ENCODE measurements around the gene DNAH11. TPM values are rescaled to one million over a fixed set of nuclear protein-coding genes. Genes with fewer than 3 reads are reported as not detected.
"Not testable (repeated sequence)": the region's sequence is repeated elsewhere in the genome, so short reads cannot be mapped to it uniquely, and the experiment has no call there.

Gene DNAH11
- total RNA-seq, 1 donor from 2014 or later: under 0.01 TPM

DNA sequence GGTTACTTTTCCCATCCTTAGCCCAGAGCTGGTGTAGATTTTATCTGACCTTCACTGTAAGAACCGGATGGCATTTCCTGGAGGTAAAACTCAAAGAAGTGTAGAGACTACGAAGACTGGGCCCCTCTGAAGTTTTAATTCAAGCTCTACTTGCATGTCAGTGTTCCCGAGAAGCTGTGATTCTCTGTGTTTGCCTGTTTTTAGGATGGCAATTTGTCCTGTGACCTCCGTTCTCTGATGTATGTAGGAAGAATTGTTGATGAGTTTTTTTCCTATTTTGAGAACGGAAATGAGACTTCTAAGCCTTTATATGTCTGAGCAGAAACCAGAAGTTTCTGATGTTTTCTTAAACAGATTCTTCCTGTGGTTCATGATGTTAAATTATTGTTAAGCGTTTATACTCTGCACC, 308.7 kb downstream of the DNAH11 start:
- no peak overlapping the region for H3K4me3 ChIP-seq (ENCODE audit: low read length in 3 of 3)
- no peaks in the 10 kb centered on the region for H3K36me3 ChIP-seq (ENCODE audit: control insufficient read depth in 3 of 3, insufficient read depth in 3 of 3, low read length in 3 of 3)
- no peaks in the 10 kb centered on the region for H3K4me1 ChIP-seq (ENCODE audit: control insufficient read depth in 3 of 3, insufficient read depth in 3 of 3, low read length in 3 of 3)
- no peaks in the 10 kb centered on the region for H3K9me3 ChIP-seq (ENCODE audit: control insufficient read depth in 3 of 3, low read length in 3 of 3)
- H3K27me3 ChIP-seq (ENCODE audit: control insufficient read depth in 3 of 3, insufficient read depth in 3 of 3, low read length in 3 of 3): no peaks in the 10 kb centered on the region
- H3K9ac ChIP-seq (ENCODE audit: low read depth in 1 of 3, low read length in 3 of 3): no peak overlapping the region
- no peak overlapping the region for H3K27ac ChIP-seq (ENCODE audit: low read depth, low read length)

DNA sequence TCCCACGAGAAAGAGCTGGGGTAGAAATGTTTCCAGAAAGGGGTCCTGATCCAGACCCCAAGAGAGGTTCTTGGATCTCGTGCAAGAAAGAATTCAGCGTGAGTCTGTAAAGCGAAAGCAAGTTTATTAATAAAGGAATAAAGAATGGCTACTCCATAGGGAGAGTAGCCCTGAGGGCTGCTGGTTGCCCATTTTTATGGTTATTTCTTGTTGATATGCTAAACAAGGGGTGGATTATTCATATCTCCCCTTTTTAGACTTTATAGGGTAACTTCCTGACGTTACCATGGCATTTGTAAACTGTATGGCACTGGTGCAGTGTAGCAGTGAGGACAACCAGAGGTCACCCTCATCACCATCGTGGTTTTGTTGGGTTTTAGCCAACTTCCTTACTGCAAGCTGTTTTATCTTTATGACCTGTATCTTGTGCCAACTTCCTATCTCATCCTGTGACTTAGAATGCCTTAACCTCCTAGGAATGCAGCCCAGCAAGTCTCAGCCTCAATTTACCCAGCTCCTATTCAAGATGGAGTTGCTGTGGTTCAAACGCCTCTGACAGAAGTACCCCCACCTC, 322.9 kb downstream of the DNAH11 start:
- H3K9me3 ChIP-seq (ENCODE audit: control insufficient read depth in 3 of 3, low read length in 3 of 3); H3K9ac ChIP-seq (ENCODE audit: low read depth in 1 of 3, low read length in 3 of 3); H3K4me1 ChIP-seq (ENCODE audit: control insufficient read depth in 3 of 3, insufficient read depth in 3 of 3, low read length in 3 of 3); H3K27me3 ChIP-seq (ENCODE audit: control insufficient read depth in 3 of 3, insufficient read depth in 3 of 3, low read length in 3 of 3); H3K27ac ChIP-seq (ENCODE audit: low read depth, low read length); H3K4me3 ChIP-seq (ENCODE audit: low read length in 3 of 3); H3K36me3 ChIP-seq (ENCODE audit: control insufficient read depth in 3 of 3, insufficient read depth in 3 of 3, low read length in 3 of 3): not testable (repeated sequence)

DNA sequence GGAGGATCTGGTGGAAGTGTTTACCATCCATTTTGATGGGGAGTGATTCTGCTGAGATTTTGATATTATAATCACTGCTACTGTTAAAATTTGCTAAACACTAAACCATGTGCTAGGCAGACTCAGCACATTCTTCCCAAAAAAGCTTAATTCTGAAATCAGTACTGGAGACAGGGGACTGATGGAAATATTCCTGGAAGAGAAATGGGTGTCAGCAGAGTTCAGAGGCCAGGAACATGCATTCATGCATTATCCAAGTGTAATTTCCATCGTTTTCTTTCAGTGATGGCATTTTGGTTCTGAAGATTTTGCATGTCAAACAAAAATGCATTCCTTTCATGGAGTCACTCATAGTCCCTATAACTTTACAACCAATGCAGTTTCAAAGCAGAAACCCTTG, 323.9 kb downstream of the DNAH11 start:
- H3K27me3 ChIP-seq (ENCODE audit: control insufficient read depth in 3 of 3, insufficient read depth in 3 of 3, low read length in 3 of 3): no peaks in the 10 kb centered on the region
- no peak overlapping the region for H3K4me3 ChIP-seq (ENCODE audit: low read length in 3 of 3)
- H3K4me1 ChIP-seq (ENCODE audit: control insufficient read depth in 3 of 3, insufficient read depth in 3 of 3, low read length in 3 of 3): no peaks in the 10 kb centered on the region

DNA sequence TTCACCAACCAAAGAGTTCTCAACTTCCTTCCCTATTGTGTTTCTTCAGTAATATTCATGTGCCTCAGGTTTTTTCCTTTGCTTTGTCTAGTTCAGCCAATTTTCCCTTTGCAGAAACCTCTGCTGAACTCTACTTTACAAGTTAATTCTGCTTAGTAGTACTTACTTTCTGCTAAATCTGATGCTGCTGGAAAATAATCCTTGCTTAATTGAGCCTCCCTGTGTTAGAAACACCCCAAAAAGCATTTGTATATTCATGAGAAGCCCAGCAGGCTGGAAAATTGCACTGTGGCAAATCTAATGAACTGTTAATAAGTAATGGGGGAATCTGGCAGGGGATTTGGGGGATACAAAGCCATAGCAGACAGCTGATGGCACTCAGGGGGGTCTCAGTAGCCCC, 324.4 kb downstream of the DNAH11 start:
- Histone ChIP-seq H3K27me3 (ENCODE audit: control insufficient read depth in 3 of 3, insufficient read depth in 3 of 3, low read length in 3 of 3) (no peaks in the 10 kb centered on the region), H3K4me3 (ENCODE audit: low read length in 3 of 3) (no peak overlapping the region), H3K27ac (ENCODE audit: low read depth, low read length) (no peak overlapping the region), H3K36me3 (ENCODE audit: control insufficient read depth in 3 of 3, insufficient read depth in 3 of 3, low read length in 3 of 3) (no peaks in the 10 kb centered on the region), H3K9me3 (ENCODE audit: control insufficient read depth in 3 of 3, low read length in 3 of 3) (no peaks in the 10 kb centered on the region), H3K4me1 (ENCODE audit: control insufficient read depth in 3 of 3, insufficient read depth in 3 of 3, low read length in 3 of 3) (no peaks in the 10 kb centered on the region), H3K9ac (ENCODE audit: low read depth in 1 of 3, low read length in 3 of 3) (no peak overlapping the region)

More for the DNA sequence above, 323.9 kb downstream of the DNAH11 start:
- H3K9me3 ChIP-seq (ENCODE audit: control insufficient read depth in 3 of 3, low read length in 3 of 3): no peaks in the 10 kb centered on the region
- no peak overlapping the region for H3K9ac ChIP-seq (ENCODE audit: low read depth in 1 of 3, low read length in 3 of 3)
- no peak overlapping the region for H3K27ac ChIP-seq (ENCODE audit: low read depth, low read length)
- H3K36me3 ChIP-seq (ENCODE audit: control insufficient read depth in 3 of 3, insufficient read depth in 3 of 3, low read length in 3 of 3): no peaks in the 10 kb centered on the region

DNA sequence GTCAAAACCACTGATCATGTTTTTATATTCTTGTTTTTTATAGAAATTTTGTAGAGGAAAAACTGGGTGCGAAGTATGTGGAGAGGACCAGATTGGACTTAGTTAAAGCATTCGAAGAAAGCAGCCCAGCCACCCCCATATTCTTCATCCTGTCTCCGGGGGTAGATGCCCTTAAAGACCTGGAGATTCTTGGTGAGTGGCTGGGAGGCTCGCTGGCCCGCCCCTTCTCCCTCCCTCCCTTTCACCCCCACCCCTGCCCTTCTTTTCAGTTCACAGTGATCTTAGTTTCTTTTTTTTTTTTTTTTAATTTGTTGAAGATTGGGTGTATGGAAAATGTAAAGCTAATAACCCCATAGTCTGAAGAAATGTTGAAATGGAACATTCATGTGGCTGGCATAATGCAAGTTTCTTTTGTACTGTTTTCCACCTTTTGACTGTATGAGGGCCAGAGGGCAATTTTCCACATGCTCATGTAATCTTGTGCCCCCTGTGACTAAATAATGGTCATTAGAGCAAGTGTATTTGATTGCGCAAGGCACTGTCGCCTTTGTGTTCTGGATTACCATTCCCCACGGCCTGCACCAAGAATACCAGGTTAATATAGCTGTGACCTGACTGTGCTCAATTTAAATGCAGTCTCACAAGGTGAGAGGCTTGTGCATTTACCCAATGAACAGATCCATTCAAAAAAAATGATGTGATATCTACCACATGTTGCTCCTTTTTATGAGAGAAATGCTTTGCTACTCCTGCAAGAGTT, 325.2 kb downstream of the DNAH11 start:
- Histone ChIP-seq H3K9me3 (ENCODE audit: control insufficient read depth in 3 of 3, low read length in 3 of 3) (no peaks in the 10 kb centered on the region), H3K9ac (ENCODE audit: low read depth in 1 of 3, low read length in 3 of 3) (no peak overlapping the region), H3K36me3 (ENCODE audit: control insufficient read depth in 3 of 3, insufficient read depth in 3 of 3, low read length in 3 of 3) (no peaks in the 10 kb centered on the region), H3K27ac (ENCODE audit: low read depth, low read length) (no peak overlapping the region), H3K4me1 (ENCODE audit: control insufficient read depth in 3 of 3, insufficient read depth in 3 of 3, low read length in 3 of 3) (no peaks in the 10 kb centered on the region), H3K4me3 (ENCODE audit: low read length in 3 of 3) (no peak overlapping the region), H3K27me3 (ENCODE audit: control insufficient read depth in 3 of 3, insufficient read depth in 3 of 3, low read length in 3 of 3) (no peaks in the 10 kb centered on the region)

DNA sequence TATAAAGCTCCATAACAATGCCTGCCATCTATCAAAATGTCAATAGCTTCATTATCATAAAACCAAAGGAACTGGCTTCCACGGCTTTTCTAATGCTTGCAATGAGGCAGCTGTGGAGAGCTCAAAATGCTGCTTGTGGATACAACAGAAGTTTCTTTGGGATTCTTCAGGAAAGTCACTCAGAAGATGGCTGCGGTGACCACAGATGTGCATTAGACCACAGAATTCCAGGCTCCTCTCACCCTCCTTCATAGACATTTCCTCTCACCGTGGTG, 325.7 kb downstream of the DNAH11 start:
- Histone ChIP-seq H3K4me1 (ENCODE audit: control insufficient read depth in 3 of 3, insufficient read depth in 3 of 3, low read length in 3 of 3) (no peaks in the 10 kb centered on the region), H3K36me3 (ENCODE audit: control insufficient read depth in 3 of 3, insufficient read depth in 3 of 3, low read length in 3 of 3) (no peaks in the 10 kb centered on the region), H3K9me3 (ENCODE audit: control insufficient read depth in 3 of 3, low read length in 3 of 3) (no peaks in the 10 kb centered on the region), H3K27me3 (ENCODE audit: control insufficient read depth in 3 of 3, insufficient read depth in 3 of 3, low read length in 3 of 3) (no peaks in the 10 kb centered on the region), H3K4me3 (ENCODE audit: low read length in 3 of 3) (no peak overlapping the region), H3K27ac (ENCODE audit: low read depth, low read length) (no peak overlapping the region), H3K9ac (ENCODE audit: low read depth in 1 of 3, low read length in 3 of 3) (no peak overlapping the region)

DNA sequence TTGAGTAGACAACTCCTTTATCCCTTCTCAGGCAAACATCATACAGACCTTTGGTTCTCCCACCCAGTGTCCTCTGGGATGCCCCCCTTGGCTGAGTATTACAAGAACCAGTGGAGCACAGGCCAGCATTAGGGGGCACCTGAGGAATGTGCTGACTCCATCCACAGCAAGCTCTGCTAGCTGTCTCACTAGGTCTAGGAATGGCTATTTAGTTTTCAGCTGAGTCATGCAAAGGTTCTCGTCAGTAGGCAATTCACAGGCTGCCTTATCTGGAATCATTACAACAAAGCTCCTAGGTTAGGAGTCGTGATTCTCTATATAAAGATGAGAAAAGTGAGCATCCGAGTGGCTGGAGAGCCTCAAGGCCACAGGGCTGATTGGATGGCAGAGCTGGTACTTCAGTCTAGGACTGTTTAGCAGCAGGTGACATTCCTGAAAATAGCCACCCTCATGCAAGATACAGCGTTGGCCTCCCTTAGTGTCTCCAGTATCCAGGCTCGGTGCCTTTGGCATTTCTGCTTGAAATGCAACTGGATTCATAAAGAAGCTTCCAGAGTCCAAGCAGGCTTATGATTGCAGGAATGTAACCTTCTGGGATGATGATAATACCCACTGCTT, 327.1 kb downstream of the DNAH11 start:
- H3K4me3 ChIP-seq (ENCODE audit: low read length in 3 of 3): no peak overlapping the region
- H3K9me3 ChIP-seq (ENCODE audit: control insufficient read depth in 3 of 3, low read length in 3 of 3): no peaks in the 10 kb centered on the region
- no peak overlapping the region for H3K9ac ChIP-seq (ENCODE audit: low read depth in 1 of 3, low read length in 3 of 3)
- H3K27me3 ChIP-seq (ENCODE audit: control insufficient read depth in 3 of 3, insufficient read depth in 3 of 3, low read length in 3 of 3): no peaks in the 10 kb centered on the region
- H3K27ac ChIP-seq (ENCODE audit: low read depth, low read length): no peak overlapping the region
- no peaks in the 10 kb centered on the region for H3K36me3 ChIP-seq (ENCODE audit: control insufficient read depth in 3 of 3, insufficient read depth in 3 of 3, low read length in 3 of 3)
- H3K4me1 ChIP-seq (ENCODE audit: control insufficient read depth in 3 of 3, insufficient read depth in 3 of 3, low read length in 3 of 3): no peaks in the 10 kb centered on the region

DNA sequence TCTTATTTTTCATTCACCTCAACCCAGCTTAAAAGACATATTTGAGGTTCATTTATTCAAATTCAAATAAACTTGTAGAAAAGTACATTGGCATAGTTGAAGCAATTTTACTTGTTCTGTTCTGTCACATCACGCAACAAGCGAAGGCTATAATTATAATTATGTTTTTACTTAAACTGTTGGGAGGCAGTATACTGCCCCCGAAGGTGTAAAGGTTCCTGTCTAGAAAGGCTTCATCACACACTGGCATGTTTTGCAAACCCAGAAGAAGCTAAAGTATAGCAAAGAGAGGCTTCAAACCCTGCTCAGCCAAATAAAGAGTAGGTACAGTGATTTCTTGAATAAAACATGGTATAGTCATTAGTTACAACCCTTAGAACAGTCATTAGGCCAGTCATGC, 340.2 kb downstream of the DNAH11 start:
- Histone ChIP-seq H3K9me3 (ENCODE audit: control insufficient read depth in 3 of 3, low read length in 3 of 3) (no peaks in the 10 kb centered on the region), H3K4me1 (ENCODE audit: control insufficient read depth in 3 of 3, insufficient read depth in 3 of 3, low read length in 3 of 3) (no peaks in the 10 kb centered on the region), H3K27me3 (ENCODE audit: control insufficient read depth in 3 of 3, insufficient read depth in 3 of 3, low read length in 3 of 3) (no peaks in the 10 kb centered on the region), H3K27ac (ENCODE audit: low read depth, low read length) (no peak overlapping the region), H3K36me3 (ENCODE audit: control insufficient read depth in 3 of 3, insufficient read depth in 3 of 3, low read length in 3 of 3) (no peaks in the 10 kb centered on the region), H3K9ac (ENCODE audit: low read depth in 1 of 3, low read length in 3 of 3) (no peak overlapping the region), H3K4me3 (ENCODE audit: low read length in 3 of 3) (no peak overlapping the region)

DNA sequence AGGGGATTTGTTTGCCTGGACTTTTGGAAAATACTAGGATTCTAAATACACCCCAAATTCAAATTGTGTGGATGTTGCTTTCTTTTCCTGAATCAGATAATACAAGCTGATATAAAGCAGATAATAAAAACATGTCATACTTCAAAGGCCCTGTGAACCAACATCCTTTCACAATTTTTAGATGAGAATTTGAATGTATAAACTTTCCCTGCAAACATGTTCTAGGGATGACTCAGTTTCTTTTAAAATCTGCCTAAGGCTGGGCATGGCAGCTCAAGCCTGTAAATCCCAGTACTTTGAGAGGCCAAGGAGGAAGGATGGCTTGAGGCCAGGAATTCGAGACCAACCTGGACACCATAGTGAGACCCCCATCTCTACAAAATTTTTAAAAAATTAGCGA, 340.7 kb downstream of the DNAH11 start:
- H3K4me1 ChIP-seq (ENCODE audit: control insufficient read depth in 3 of 3, insufficient read depth in 3 of 3, low read length in 3 of 3); H3K9ac ChIP-seq (ENCODE audit: low read depth in 1 of 3, low read length in 3 of 3); H3K27me3 ChIP-seq (ENCODE audit: control insufficient read depth in 3 of 3, insufficient read depth in 3 of 3, low read length in 3 of 3); H3K9me3 ChIP-seq (ENCODE audit: control insufficient read depth in 3 of 3, low read length in 3 of 3); H3K36me3 ChIP-seq (ENCODE audit: control insufficient read depth in 3 of 3, insufficient read depth in 3 of 3, low read length in 3 of 3); H3K4me3 ChIP-seq (ENCODE audit: low read length in 3 of 3); H3K27ac ChIP-seq (ENCODE audit: low read depth, low read length): not testable (repeated sequence)

DNA sequence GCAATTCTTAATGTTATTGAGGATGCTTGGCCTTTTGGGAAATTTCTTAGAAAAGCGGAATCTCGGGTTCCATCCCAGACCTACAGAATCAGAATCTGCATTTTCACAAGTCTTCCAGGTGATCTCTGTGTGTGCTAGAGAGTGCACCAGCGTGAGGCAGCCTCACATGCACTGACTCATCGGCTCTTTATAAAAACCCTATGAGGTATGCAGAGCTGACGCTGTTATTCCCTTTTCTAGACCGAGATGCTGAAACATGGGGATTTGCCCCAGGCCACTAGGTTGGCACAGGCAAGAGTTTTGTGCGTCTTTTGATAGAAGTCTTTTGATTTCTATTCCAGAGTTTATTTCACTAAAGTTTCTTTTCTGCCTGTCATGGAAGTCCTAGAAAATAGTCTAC, 341.7 kb downstream of the DNAH11 start:
- H3K4me1 ChIP-seq (ENCODE audit: control insufficient read depth in 3 of 3, insufficient read depth in 3 of 3, low read length in 3 of 3): no peaks in the 10 kb centered on the region
- H3K4me3 ChIP-seq (ENCODE audit: low read length in 3 of 3): no peak overlapping the region
- H3K27me3 ChIP-seq (ENCODE audit: control insufficient read depth in 3 of 3, insufficient read depth in 3 of 3, low read length in 3 of 3): no peaks in the 10 kb centered on the region
- H3K9ac ChIP-seq (ENCODE audit: low read depth in 1 of 3, low read length in 3 of 3): no peak overlapping the region
- H3K9me3 ChIP-seq (ENCODE audit: control insufficient read depth in 3 of 3, low read length in 3 of 3): no peaks in the 10 kb centered on the region
- H3K27ac ChIP-seq (ENCODE audit: low read depth, low read length): no peak overlapping the region
- no peaks in the 10 kb centered on the region for H3K36me3 ChIP-seq (ENCODE audit: control insufficient read depth in 3 of 3, insufficient read depth in 3 of 3, low read length in 3 of 3)

Measured in skeletal muscle tissue (tissue), 4 donors.